ENCODE results near the gene NR1D1.

The NR1D1 gene

GRCh38 chr17:40075201-40075941, 25.0 kb downstream of the NR1D1 start (continued):
- TF ChIP-seq, protein P1, sequence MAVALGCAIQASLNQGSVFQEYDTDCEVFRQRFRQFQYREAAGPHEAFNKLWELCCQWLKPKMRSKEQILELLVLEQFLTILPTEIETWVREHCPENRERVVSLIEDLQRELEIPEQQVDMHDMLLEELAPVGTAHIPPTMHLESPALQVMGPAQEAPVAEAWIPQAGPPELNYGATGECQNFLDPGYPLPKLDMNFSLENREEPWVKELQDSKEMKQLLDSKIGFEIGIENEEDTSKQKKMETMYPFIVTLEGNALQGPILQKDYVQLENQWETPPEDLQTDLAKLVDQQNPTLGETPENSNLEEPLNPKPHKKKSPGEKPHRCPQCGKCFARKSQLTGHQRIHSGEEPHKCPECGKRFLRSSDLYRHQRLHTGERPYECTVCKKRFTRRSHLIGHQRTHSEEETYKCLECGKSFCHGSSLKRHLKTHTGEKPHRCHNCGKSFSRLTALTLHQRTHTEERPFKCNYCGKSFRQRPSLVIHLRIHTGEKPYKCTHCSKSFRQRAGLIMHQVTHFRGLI (tag by site-specific recombination; IDR thresholded peaks at IDR 0.05) = no peak
- TF ChIP-seq ZNF37A (tag by site-specific recombination; IDR thresholded peaks at IDR 0.05) (no peak), ZNF311 (tag by site-specific recombination; IDR thresholded peaks at IDR 0.05; ENCODE audit: borderline replicate concordance) (no peak), ZNF202 (tag by site-specific recombination; IDR thresholded peaks at IDR 0.05; ENCODE audit: borderline replicate concordance) (no peak), ZNF76 (tag by site-specific recombination; IDR thresholded peaks at IDR 0.05; ENCODE audit: borderline replicate concordance, low read depth) (no peak), OVOL3 (tag by site-specific recombination; IDR thresholded peaks at IDR 0.05) (no peak), SETDB1 (IDR thresholded peaks at IDR 0.05; ENCODE audit: insufficient read length, low read length) (no peak), REPIN1 (tag by site-specific recombination; IDR thresholded peaks at IDR 0.05; ENCODE audit: low read depth) (no peak), ZNF560 (tag by site-specific recombination; IDR thresholded peaks at IDR 0.05; ENCODE audit: borderline replicate concordance) (no peak), ZFP69B (tag by site-specific recombination; IDR thresholded peaks at IDR 0.05) (peak; percentile 36; the same call in 1 of the 2 replicates), ZNF354C (tag by site-specific recombination; IDR thresholded peaks at IDR 0.05; ENCODE audit: borderline replicate concordance, low read depth) (no peak), ZNF114 (tag by site-specific recombination; IDR thresholded peaks at IDR 0.05) (no peak), ZNF362 (tag by site-specific recombination; IDR thresholded peaks at IDR 0.05) (no peak), SALL2 (tag by site-specific recombination; IDR thresholded peaks at IDR 0.05; ENCODE audit: borderline replicate concordance) (no peak)

DNA sequence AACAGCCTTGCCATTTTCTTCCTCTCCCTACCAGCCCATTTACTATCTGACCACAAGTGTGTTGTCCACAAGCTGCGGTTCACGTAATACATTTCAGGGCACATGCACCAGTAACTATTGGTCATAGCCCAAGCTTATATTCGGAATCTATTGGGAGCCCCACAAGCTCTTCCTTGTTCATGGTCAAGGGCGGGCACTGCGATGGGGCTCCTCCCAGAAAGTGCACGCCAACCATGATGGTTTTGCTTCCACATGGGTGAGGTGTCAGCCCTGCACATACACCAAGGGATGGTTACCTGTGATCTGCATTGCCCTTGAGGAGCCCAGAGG, 25.6 kb downstream of the NR1D1 start:
- peaks cover 0 to 35% of the 10 kb centered on the region in 2 experiments; a peak in 2 of 3 replicates for H3K36me3 ChIP-seq (ENCODE audit: control insufficient read depth in 2 of 2, insufficient read depth in 1 of 2, low read length in 2 of 2)
- POLR2A ChIA-PET = interaction anchor here (0.5 to 2.8 kb wide), 8 partner anchors 10 to 1648 kb away, joined by 3 to 15 read pairs (median 6); partner anchors contain the start of genes CASC3, MED24 and NR1D1
- no peak overlapping the region for H3K4me3 ChIP-seq (ENCODE audit: low read depth, low read length)
- H3K27ac ChIP-seq (ENCODE audit: extremely low read depth, low read depth, low read length) = no peak overlapping the region
- TF ChIP-seq ZNF785 (tag by site-specific recombination; IDR thresholded peaks at IDR 0.05) = no peak
- TF ChIP-seq GLI2 (tag by site-specific recombination; IDR thresholded peaks at IDR 0.05; ENCODE audit: borderline replicate concordance, low read depth) = no peak
- no peak for TF ChIP-seq ZNF501 (tag by site-specific recombination; IDR thresholded peaks at IDR 0.05)
- H3K9me3 ChIP-seq (ENCODE audit: control insufficient read depth, insufficient read depth, low read depth, low read length) = no peaks in the 10 kb centered on the region
- CTCF ChIA-PET = interaction anchor here (0.5 to 10.2 kb wide), 31 partner anchors 10 to 780 kb away, joined by 3 to 166 read pairs (median 6); partner anchors contain the start of genes CSF3, MED24, NR1D1 and THRA
- H3K4me1 ChIP-seq (ENCODE audit: control insufficient read depth, insufficient read depth, low read length) = peaks cover 27% of the 10 kb centered on the region

DNA sequence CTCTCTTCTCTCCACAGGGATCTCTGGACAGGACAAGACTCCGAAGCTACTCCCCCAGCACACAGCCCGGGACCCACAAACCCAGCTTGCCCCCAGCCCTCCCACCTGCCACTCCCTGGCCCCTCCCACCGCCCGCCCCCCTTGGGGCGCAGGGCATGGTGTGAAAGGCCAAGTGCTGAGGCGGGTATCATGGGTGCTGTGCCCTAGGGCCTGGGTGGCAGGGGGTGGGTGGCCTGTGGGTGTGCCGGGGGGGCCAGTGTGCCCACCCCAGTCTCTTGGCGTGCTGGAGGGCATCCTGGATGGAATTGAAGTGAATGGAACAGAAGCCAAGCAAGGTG, 26.2 kb downstream of the NR1D1 start:
- ChIA-PET CTCF (interaction anchor here (0.5 to 10.2 kb wide), 15 partner anchors 11 to 841 kb away, joined by 3 to 166 read pairs (median 43); partner anchors contain the start of genes CSF3, MED24, NR1D1 and THRA), POLR2A (interaction anchor here (0.5 to 2.2 kb wide), 4 partner anchors 9 to 66 kb away, joined by 4 to 15 read pairs (median 8); partner anchors contain the start of genes CASC3 and THRA)
- Histone ChIP-seq H3K27ac (ENCODE audit: extremely low read depth, low read depth, low read length) (no peak overlapping the region), H3K36me3 (ENCODE audit: control insufficient read depth in 2 of 2, insufficient read depth in 1 of 2, low read length in 2 of 2) (peaks cover 0 to 35% of the 10 kb centered on the region in 2 experiments; a peak in 2 of 3 replicates), H3K9me3 (ENCODE audit: control insufficient read depth, insufficient read depth, low read depth, low read length) (no peaks in the 10 kb centered on the region), H3K4me1 (ENCODE audit: control insufficient read depth, insufficient read depth, low read length) (peaks cover 34% of the 10 kb centered on the region), H3K4me3 (ENCODE audit: low read depth, low read length) (no peak overlapping the region)
- TF ChIP-seq, protein P2, sequence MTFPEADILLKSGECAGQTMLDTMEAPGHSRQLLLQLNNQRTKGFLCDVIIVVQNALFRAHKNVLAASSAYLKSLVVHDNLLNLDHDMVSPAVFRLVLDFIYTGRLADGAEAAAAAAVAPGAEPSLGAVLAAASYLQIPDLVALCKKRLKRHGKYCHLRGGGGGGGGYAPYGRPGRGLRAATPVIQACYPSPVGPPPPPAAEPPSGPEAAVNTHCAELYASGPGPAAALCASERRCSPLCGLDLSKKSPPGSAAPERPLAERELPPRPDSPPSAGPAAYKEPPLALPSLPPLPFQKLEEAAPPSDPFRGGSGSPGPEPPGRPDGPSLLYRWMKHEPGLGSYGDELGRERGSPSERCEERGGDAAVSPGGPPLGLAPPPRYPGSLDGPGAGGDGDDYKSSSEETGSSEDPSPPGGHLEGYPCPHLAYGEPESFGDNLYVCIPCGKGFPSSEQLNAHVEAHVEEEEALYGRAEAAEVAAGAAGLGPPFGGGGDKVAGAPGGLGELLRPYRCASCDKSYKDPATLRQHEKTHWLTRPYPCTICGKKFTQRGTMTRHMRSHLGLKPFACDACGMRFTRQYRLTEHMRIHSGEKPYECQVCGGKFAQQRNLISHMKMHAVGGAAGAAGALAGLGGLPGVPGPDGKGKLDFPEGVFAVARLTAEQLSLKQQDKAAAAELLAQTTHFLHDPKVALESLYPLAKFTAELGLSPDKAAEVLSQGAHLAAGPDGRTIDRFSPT (tag by site-specific recombination; IDR thresholded peaks at IDR 0.05) = peak; percentile 37; the same call in 1 of the 2 replicates
- no peak for TF ChIP-seq ZBTB26 (tag by site-specific recombination; optimal IDR thresholded peaks at IDR 0.05)
- no peak for TF ChIP-seq ZNF169 (tag by site-specific recombination; IDR thresholded peaks at IDR 0.05)
- no peak for TF ChIP-seq ZNF404 (tag by site-specific recombination; IDR thresholded peaks at IDR 0.05)
- TF ChIP-seq ZNF610 (tag by site-specific recombination; IDR thresholded peaks at IDR 0.05; ENCODE audit: borderline replicate concordance) = no peak
- 0 out of 2 replicates have a peak, but pooled peaks have one; percentile 2 for TF ChIP-seq KLF8 (tag by site-specific recombination; IDR thresholded peaks at IDR 0.05)
- TF ChIP-seq ZNF426 (tag by site-specific recombination; IDR thresholded peaks at IDR 0.05) = no peak
- TF ChIP-seq, protein P3, sequence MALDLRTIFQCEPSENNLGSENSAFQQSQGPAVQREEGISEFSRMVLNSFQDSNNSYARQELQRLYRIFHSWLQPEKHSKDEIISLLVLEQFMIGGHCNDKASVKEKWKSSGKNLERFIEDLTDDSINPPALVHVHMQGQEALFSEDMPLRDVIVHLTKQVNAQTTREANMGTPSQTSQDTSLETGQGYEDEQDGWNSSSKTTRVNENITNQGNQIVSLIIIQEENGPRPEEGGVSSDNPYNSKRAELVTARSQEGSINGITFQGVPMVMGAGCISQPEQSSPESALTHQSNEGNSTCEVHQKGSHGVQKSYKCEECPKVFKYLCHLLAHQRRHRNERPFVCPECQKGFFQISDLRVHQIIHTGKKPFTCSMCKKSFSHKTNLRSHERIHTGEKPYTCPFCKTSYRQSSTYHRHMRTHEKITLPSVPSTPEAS (tag by site-specific recombination; IDR thresholded peaks at IDR 0.05) = no peak
- TF ChIP-seq MYNN (tag by site-specific recombination; IDR thresholded peaks at IDR 0.05; ENCODE audit: borderline replicate concordance) = no peak

Measured in HEK293 (cell line).